HG02938 (cell line): Measurements from ENCODE around the gene SPATA17.
A peak's percentile ranks its signal among the peaks of the same experiment; 100 is the strongest.
"Not testable (repeated sequence)": the region's sequence is repeated elsewhere in the genome, so short reads cannot be mapped to it uniquely, and the experiment has no call there.

Source experiments
- ATAC-seq: cut with Tn5 transposase; IDR thresholded peaks from one replicate; pipeline ENCODE4 v1.9.1; 2021; ENCODE audit warnings: mild to moderate bottlenecking, moderate library complexity; ENCODE audit not compliant: unreplicated experiment

SPATA17 gene, protein sequence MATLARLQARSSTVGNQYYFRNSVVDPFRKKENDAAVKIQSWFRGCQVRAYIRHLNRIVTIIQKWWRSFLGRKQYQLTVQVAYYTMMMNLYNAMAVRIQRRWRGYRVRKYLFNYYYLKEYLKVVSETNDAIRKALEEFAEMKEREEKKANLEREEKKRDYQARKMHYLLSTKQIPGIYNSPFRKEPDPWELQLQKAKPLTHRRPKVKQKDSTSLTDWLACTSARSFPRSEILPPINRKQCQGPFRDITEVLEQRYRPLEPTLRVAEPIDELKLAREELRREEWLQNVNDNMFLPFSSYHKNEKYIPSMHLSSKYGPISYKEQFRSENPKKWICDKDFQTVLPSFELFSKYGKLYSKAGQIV

GRCh38 chr1:217630711-217631591 lies at the start of gene SPATA17, which contains the start of gene GPATCH2:
TSS of gene SPATA17 (plus strand) at chr1:217631344. CDS start at chr1:217631379, 35 bp downstream.
TSS of gene GPATCH2 (minus strand) at chr1:217631090. CDS start at chr1:217630971, 119 bp downstream.
- ATAC-seq: peak; percentile 95

DNA sequence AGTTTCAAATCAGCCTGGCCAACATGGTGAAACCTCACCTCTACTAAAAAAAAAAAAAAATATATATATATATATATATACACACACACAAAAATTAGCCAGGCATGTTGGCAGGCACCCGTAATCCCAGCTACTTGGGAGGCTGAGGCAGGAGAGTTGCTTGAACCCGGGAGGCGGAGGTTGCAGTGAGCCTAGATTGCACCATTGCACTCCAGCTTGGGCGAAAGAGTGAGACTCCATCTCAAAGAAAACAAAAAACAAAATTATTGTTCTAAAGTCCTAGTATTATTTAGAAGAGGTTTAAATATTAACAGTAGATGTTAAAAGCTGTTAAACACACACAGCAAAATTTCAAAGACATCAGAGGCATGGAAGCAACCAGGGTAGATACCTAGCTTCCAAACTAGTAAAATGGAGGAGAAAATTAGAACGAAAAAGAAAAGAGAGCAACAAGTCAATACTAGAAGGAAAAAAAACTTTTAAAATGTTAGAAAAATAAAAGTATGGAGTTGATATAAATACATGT lies 46.8 kb upstream of the SPATA17 start:
- ATAC-seq: not testable (repeated sequence)

- ATAC-seq: no peak
Measured at GRCh38 chr1:217585577-217585976, 45.6 kb upstream of the SPATA17 start.

GRCh38 chr1:217586586-217586985 lies 44.6 kb upstream of the SPATA17 start:
- no peak for ATAC-seq

GRCh38 chr1:217590598-217590997 lies 40.5 kb upstream of the SPATA17 start:
- ATAC-seq: no peak

DNA sequence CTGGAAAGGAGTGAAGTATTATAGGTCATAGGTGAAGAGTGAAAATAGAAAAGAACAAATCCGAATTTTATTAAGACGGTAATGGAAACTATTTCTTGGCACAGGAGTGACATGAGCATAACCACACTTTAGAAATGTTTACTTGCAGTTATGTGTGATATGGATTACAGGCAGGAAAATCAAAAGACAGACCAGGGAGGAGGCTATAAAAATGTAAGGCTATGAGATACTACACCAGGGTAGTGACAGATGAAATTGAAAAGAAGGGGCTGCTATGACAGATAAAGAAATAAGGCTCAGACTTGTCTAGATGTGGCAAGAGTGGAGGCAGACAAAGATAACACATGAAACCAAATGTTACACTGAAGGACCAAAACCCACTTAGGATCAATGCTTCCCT lies 32.0 kb upstream of the SPATA17 start:
- no peak for ATAC-seq

DNA sequence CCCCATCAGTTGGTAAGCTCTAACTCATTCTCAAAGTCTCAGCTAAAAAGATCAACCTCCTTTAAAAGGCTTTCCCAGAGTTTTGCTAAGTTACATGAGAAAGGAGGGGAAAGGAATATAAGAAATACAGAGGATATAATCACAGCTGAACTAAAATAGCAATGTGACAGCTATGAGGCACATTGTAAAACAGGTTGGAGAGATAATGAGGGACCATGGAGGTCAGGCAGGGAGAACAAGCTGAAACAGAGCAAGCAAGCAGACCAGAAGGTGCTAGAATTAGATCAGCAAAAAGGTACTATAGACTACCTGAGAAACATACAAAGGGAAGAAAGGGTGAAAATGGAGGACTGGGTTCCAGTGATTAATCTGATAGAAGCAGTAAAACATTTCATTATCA lies 28.8 kb upstream of the SPATA17 start:
- no peak for ATAC-seq

- ATAC-seq: no peak
Measured at GRCh38 chr1:217605390-217605789, 25.8 kb upstream of the SPATA17 start.

DNA sequence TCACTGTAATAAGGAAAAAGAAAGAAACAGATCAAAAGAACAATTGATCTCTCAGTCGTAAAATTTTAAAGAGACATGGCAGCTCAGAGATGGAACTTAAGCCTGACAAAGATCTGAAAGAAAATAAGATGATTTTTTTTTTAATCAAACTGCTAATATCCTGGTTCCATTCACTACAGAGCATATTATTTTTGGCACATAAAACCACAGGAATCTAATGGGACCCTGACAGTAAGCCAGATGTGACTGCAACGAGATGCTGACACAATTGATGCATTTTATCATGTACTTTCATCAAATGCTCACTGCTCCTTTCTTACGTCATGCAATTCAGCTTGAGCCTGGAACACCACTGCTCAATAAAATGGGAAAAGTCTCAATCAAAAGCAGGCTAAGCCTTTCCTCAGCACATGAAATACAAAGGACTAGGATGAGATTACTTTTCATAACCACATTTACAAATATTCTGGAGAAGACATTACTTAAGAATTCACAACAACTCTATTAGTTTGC lies 16.9 kb upstream of the SPATA17 start:
- ATAC-seq: no peak

- ATAC-seq: no peak
Measured at GRCh38 chr1:217617126-217617525, 14.0 kb upstream of the SPATA17 start.

GRCh38 chr1:217620814-217621213 lies 10.3 kb upstream of the SPATA17 start:
- ATAC-seq: peak; percentile 100

DNA sequence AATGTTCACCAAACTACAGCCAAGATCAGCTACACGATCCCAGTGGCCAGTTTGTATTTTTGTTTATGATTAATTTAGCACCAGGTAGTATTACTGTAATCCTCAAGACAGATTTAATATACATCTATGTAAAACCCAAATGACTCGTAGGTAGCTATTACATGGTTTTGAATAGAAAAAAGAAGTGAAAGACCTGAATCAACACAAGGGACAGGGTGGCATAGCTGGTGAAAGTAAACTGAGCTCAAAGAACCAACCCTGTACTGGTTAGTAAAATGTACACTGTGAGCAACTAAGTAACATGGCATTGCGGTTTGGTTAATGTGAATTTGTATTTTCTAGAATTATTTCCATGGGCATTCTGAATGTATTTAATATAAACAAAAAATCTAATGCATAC lies 9.1 kb upstream of the SPATA17 start:
- peak; percentile 17 for ATAC-seq

- no peak for ATAC-seq
Measured at GRCh38 chr1:217626321-217626720, 4.8 kb upstream of the SPATA17 start.

GRCh38 chr1:217627431-217627830 lies 3.7 kb upstream of the SPATA17 start:
- ATAC-seq: no peak

DNA sequence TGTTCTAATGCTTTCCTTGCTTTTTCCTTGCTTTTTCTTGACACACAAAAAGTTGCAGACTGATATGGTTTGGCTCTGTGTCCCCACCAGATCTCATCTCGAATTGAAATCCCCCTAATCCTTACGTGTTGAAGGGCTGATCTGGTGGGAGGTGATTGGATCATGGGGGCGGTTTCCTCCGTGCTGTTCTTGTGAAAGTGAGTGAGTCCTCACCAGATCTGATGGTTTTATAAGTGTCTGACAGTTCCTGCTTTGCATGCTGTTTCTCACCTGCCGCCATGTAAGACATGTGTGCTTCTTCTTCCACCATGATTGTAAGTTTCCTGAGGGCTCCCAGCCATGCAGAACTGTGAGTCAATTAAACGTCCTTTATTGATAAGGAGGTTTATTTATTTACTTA lies 11.3 kb downstream of the SPATA17 start:
- ATAC-seq: no peak

DNA sequence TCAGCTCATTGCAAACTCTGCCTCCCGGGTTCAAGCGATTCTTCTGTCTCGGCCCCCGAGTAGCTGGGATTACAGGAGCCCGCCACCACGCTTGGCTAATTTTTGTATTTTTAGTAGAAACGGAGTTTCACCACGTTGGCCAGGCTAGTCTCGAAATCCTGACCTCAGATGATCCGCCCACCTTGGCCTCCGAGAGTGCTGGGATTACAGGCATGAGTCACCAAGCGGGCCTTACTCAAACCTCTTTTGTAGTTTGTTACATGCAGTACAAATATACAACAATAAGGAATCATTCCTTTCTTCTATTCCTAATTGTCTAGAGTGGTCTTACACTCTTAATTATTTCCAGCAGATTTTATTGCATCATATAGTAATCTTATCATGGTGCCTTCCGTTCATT lies 16.6 kb downstream of the SPATA17 start:
- ATAC-seq: no peak

DNA sequence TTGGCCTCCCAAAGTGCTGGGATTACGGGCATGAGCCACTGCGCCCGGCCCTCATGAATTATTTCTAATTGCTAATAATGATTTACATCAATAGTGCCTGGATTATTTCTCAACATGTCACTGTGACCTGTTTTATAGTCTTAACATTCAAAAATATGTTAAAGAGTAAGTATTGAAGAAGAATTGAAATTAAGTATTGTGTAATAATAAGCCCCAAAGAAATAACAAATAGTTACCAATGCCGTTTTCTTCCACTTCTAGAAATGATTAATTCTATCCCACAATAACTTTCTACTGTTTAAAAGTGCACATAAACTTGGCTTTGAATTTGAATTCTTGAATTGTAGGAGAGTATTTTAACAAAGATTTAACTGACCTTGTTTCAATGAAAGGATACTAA lies 19.5 kb downstream of the SPATA17 start:
- ATAC-seq: no peak

DNA sequence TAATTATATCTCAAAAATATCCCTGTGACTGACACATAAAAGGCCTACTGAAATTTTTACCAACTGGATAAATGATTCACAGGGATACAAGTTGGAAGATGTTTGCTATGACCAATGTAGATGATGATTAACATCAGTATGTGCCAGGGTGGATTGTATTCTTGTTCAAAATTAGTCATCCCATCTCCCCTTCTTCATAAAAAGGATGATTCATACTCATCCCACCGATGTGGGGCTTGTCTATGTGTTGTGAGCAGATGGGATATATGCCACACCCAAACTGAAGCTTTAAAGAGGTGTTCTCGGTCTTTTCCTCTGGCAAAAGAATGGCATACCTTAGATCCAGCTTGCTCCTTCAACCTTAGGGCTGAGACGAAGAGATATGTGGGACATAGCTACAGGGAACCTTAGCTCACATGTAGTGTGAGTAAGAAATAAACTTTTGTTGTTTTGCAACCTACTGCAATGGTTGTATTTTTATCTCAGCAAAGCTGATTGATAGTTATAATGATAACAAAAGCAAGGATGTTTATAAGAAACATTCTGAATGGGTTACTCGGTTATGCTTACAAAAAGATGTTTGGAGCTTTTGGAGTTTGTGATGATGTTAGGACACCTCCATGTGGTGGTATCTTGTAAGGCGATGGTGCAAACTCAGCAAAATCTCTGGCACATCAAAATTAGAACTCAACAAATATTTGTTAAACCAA lies 29.4 kb downstream of the SPATA17 start:
- peak; percentile 55 for ATAC-seq

GRCh38 chr1:217661407-217661806 lies 30.3 kb downstream of the SPATA17 start:
- no peak for ATAC-seq

DNA sequence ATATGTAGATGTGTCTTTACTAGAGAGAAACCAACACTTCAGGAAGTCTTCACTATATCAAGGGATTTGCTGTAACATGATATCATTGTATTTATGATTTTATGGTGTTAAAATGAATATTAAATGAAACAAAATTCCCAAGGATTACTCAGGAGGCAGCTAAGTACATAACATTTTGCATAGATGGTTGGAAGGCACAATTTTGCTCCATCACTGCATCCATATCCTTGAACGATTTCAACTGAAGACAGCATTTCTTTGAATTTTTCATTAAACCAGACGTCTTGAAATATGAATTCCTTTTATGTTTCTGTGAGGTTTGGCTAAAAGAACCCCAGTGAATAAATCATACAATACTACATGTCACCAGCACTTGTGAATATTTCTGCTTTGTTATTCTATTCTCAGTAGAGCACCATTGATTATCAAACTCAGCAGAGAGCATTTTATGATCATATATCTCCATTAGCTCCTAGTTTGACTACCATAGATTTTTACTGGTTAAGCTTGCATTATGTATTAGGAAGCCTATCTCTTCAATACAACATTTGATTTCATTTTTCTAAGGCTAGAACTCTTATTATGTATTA lies 37.3 kb downstream of the SPATA17 start:
- no peak for ATAC-seq
